GM12878 (cell line): Measurements from ENCODE around the gene QSOX1. TPM values are rescaled to one million over a fixed set of nuclear protein-coding genes. Genes with fewer than 3 reads are reported as not detected.

Experiments
- CTCF ChIP-seq, 3 experiments: IDR thresholded peaks in 2 of 3; conservative IDR thresholded peaks in 1 of 3; 2 replicates each; pipeline ENCODE4 v1.5.1; 2011; ENCODE audit warnings: low read depth in 3 of 3, low read length in 3 of 3, mild to moderate bottlenecking in 3 of 3, control low read depth in 2 of 3, moderate library complexity in 2 of 3, inconsistent platforms in 1 of 3, mixed read lengths in 1 of 3; ENCODE audit not compliant: control insufficient read depth in 2 of 3, insufficient read depth in 1 of 3; ENCODE audit errors: extremely low read depth in 1 of 3
- EED ChIP-seq: sonication (generic); IDR thresholded peaks from 2 replicates; pipeline ENCODE4 v1.6.1; 2016; ENCODE audit warnings: antibody characterized with exemption, low read depth
- RAD21 ChIP-seq: IDR thresholded peaks from 2 replicates; pipeline ENCODE4 v1.6.1; 2011; ENCODE audit warnings: mild to moderate bottlenecking, low read depth, low read length, moderate library complexity; ENCODE audit not compliant: insufficient read depth
- SMARCA5 ChIP-seq: fragments of 450-650 bp; IDR thresholded peaks from 2 replicates; pipeline ENCODE4 v1.6.1; 2017; ENCODE audit warnings: mild to moderate bottlenecking
- SMC3 ChIP-seq: IDR thresholded peaks from 2 replicates; pipeline ENCODE4 v1.6.1; 2011; ENCODE audit warnings: low read length, improper control_type of control experiment, borderline replicate concordance
- polyA plus RNA-seq, 11 experiments: library from polyadenylated mRNA; depleted of rRNA in 4 of 11; unstranded in 6 of 11; stranded (reverse) in 5 of 11; fragments of >200 nt; fragmentation: Nextera tagmentation in 4 of 11; fragmentation: Illumina TruSeq in 1 of 11; extraction: Ambion mirVana in 4 of 11; extraction: Trizol in 1 of 11; gene quantifications; 1 replicate in 1 of 11; 2 replicates in 10 of 11; pipeline versions ENCODE4 v1.2.1 to v1.2.3, GENCODE V29; 2011 to 2016; ENCODE audit warnings: inconsistent platforms in 2 of 11, missing spikeins in 2 of 11, low read depth in 1 of 11
- total RNA-seq, 4 experiments: library from RNA; depleted of rRNA in 3 of 4; stranded (reverse); fragments of >200 nt in 3 of 4; fragmentation: Illumina TruSeq in 1 of 4; extraction: Trizol in 1 of 4; gene quantifications; 2 replicates each; pipeline versions ENCODE4 v1.2.1 to v1.2.3, GENCODE V29; 2013 to 2021
- TF ChIP-seq, protein P1 (sequence below): fragments of 150-350 bp; IDR thresholded peaks from 2 replicates; pipeline ENCODE4 v1.6.1; 2016; ENCODE audit warnings: low read depth, low read length
- TF ChIP-seq, protein P2 (sequence below): fragments of 450-650 bp; IDR thresholded peaks from 2 replicates; pipeline ENCODE4 v1.6.1; 2017; ENCODE audit warnings: mild to moderate bottlenecking, moderate library complexity

QSOX1 gene
- total and polyA plus RNA-seq, 10 of the 15 experiments (the other 5 are each of a cell fraction or from before 2014, with no cell fraction given), result 1.8 to 31.3 (median 11.2) TPM

DNA sequence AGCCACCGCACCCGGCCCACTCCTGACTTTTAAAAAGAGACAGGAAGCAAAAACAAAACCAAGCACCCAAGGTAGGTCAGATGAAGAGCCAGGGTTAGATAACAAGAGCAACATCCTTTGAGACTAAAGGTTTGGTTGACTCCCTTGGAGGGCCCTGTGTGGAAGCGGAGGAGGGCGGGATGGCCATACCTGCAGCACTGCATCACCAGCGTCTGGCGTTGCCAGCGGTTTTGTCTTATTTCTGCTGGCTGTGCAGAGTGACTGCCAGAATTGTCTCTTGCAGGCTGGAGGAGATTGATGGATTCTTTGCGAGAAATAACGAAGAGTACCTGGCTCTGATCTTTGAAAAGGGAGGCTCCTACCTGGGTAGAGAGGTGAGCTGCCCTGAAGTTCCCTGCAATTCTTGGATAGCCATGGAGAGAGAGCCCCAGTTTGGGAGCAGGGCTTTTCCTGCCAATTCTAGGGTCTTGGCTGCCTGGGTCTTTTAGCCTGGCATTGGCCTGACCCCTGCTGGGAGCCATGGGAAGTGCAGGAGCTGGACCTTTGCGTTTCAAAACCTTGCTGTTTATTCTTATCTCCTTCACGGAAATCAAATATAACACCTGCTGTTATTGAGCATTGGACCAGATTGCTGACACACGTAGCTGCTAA, 24.0 kb downstream of the QSOX1 start (continued):
- TF ChIP-seq, protein P1, sequence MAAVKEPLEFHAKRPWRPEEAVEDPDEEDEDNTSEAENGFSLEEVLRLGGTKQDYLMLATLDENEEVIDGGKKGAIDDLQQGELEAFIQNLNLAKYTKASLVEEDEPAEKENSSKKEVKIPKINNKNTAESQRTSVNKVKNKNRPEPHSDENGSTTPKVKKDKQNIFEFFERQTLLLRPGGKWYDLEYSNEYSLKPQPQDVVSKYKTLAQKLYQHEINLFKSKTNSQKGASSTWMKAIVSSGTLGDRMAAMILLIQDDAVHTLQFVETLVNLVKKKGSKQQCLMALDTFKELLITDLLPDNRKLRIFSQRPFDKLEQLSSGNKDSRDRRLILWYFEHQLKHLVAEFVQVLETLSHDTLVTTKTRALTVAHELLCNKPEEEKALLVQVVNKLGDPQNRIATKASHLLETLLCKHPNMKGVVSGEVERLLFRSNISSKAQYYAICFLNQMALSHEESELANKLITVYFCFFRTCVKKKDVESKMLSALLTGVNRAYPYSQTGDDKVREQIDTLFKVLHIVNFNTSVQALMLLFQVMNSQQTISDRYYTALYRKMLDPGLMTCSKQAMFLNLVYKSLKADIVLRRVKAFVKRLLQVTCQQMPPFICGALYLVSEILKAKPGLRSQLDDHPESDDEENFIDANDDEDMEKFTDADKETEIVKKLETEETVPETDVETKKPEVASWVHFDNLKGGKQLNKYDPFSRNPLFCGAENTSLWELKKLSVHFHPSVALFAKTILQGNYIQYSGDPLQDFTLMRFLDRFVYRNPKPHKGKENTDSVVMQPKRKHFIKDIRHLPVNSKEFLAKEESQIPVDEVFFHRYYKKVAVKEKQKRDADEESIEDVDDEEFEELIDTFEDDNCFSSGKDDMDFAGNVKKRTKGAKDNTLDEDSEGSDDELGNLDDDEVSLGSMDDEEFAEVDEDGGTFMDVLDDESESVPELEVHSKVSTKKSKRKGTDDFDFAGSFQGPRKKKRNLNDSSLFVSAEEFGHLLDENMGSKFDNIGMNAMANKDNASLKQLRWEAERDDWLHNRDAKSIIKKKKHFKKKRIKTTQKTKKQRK, result no peak
- TF ChIP-seq EED (no peak), SMC3 (peak; percentile 82), SMARCA5 (peak; percentile 48; the same call in 1 of the 2 replicates), CTCF (IDR thresholded peaks at IDR 0.05 in 2 of 3, conservative IDR thresholded peaks at IDR 0.05 in 1 of 3; ENCODE audit: control insufficient read depth in 2 of 3, extremely low read depth in 1 of 3, insufficient read depth in 1 of 3, low read depth in 3 of 3, low read length in 3 of 3) (peak; percentile 97 to 99 (median 98)), RAD21 (peak; percentile 97)
- TF ChIP-seq, protein P2, sequence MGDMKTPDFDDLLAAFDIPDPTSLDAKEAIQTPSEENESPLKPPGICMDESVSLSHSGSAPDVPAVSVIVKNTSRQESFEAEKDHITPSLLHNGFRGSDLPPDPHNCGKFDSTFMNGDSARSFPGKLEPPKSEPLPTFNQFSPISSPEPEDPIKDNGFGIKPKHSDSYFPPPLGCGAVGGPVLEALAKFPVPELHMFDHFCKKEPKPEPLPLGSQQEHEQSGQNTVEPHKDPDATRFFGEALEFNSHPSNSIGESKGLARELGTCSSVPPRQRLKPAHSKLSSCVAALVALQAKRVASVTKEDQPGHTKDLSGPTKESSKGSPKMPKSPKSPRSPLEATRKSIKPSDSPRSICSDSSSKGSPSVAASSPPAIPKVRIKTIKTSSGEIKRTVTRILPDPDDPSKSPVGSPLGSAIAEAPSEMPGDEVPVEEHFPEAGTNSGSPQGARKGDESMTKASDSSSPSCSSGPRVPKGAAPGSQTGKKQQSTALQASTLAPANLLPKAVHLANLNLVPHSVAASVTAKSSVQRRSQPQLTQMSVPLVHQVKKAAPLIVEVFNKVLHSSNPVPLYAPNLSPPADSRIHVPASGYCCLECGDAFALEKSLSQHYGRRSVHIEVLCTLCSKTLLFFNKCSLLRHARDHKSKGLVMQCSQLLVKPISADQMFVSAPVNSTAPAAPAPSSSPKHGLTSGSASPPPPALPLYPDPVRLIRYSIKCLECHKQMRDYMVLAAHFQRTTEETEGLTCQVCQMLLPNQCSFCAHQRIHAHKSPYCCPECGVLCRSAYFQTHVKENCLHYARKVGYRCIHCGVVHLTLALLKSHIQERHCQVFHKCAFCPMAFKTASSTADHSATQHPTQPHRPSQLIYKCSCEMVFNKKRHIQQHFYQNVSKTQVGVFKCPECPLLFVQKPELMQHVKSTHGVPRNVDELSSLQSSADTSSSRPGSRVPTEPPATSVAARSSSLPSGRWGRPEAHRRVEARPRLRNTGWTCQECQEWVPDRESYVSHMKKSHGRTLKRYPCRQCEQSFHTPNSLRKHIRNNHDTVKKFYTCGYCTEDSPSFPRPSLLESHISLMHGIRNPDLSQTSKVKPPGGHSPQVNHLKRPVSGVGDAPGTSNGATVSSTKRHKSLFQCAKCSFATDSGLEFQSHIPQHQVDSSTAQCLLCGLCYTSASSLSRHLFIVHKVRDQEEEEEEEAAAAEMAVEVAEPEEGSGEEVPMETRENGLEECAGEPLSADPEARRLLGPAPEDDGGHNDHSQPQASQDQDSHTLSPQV, result no peak
